ENCODE data around the gene SGCE.
A peak's percentile ranks its signal among the peaks of the same experiment; 100 is the strongest.

SGCE gene

DNA sequence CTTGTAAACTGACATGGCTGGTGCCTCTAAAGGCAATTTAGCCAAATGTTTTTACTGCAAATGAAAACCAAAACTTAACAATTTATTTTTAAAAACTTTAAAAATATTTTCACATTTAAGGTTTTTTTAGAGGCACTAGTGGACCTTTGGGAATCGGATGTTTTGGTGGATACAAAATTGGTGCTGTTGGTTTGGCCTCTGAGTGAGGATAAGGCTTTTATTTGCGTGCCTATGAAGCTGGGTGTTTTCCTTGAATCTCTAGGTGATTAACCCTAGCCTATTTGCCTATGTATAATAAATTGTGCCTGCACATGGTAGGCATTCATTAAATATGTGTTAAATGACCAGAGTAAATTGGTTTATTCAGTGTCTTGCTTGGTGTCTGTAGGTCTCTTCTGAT, 2.9 kb upstream of the SGCE start:
- DNase-seq (ENCODE audit: low spot score) = no peak

DNA sequence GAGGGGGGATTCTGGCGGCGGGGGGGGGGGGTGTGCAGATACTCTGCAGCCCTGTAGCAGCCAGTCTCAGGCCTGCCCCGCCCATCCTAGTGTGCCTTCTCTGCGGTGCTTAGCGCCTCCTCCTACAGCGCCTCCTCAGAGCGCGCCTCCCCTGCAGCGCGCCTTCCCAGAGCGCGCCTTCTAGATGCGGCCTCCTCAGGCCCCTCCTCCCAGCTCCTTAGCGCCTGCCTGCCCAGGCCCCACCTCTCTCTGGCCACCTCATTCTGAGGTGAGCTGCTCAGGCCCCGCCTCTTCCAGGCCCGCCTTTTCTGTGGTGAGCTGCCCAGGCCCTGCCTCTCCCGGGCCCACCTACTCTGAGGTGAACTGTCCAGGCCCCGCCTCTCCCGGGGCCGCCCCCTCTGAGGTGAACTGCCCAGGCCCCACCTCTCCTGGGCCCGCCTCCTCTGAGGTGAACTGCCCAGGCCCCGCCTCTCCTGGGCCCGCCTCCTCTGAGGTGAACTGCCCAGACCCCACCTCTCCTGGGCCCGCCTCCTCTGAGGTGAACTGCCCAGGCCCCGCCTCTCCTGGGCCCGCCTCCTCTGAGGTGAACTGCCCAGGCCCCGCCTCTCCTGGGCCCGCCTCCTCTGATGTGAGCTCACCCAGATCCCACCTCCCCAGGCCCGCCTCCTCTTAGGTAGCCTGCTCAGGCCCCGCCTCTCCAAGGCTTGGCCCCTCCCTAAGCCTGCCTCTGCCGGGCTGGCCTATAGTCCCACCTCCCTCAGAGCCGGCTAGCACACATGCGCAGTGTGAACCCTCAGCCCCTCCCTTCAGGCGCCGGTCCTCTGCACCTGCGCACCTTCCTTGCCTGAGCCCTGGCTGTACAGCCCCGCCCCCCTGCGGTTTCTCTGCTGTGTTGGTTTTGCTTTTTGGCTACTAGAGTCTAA, 2.1 kb upstream of the SGCE start:
- DNase-seq (ENCODE audit: low spot score) = peak; percentile 81

DNA sequence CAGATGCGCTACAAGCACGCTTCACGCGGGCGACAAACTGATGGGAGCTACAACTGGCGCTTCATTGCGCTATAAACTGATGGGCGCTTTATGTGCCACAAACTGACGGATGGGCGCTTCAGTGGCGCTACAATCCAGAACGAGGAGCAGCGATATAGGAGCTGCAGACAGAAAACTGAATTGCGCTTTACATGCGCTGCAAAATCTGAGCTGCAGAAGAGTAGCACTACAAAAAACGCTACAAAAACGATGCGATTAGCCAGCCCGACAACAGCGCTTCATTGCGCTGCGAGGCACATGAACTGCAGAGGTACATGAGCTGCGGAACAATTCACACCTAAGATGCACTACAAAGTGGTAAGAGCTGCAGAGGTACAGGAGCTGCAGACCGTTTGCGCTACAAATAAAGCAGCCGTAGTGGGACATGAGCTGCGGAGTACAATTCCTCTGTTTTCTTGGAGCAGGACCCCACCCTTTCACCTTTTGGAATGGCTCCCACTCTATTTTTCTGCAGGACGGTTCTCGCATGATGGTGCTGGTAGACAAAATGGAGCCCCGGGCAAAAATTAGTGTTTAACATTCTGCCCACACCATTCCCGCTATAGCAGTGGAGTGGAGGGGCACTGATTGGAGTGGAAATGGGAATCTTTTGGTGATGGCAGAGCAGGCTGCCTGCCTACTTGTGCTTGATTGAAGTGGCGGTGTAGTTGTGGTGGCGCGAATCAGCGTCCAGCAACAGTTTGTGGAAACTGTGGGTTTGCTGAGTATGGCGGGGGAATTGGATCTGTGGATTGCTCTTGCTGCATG, 1.2 kb upstream of the SGCE start:
- no peak for DNase-seq (ENCODE audit: low spot score)

DNA sequence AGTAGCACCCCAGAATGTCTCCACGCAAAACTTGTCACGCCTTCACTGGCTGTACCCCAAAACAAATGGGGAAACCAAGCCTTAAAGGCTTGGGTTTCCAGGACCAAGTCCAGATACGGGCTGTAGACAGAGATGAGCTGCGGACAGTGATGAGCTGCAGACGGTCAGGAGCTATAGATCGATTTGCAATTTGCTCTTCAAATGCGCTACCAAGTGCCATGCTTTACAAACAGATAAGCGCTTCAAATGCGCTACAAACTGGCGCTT, 658 bp upstream of the SGCE start:
- no peak for DNase-seq (ENCODE audit: low spot score)

DNA sequence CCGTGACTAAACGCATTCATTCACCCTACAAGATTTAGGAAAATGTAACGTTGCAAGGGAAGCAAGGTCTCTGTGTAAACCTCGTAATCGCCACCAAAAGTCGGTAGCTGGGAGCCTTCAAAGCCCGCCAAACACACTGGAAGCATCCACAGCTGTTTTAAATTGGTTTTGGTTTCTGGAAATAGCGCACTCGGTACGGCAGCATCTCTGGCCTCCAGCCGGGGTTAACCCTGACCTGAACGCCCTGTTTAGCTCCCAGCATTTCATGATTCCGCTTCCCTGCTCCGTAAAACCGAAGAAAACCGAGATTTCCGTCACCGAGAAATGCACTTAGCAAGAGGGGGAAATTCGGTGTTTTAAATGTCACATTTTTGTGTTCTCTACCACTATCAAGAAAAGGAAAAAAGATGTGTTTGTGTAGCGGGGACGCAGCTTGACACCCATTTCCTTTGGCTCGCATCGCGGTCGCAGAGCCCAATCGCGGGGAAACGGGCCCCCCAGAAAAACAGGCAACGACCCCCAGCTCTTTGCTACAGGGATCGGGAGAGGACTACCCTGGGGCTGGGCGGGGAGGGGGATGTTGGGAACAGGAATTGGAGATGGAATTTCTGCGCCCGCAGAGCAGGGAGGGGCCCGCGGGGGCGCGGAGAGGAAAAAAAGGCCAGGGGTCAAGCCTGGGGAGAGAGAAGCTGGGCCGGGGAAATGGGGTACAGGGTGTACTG, 646 bp downstream of the SGCE start:
- DNase-seq (ENCODE audit: low spot score) = no peak

DNA sequence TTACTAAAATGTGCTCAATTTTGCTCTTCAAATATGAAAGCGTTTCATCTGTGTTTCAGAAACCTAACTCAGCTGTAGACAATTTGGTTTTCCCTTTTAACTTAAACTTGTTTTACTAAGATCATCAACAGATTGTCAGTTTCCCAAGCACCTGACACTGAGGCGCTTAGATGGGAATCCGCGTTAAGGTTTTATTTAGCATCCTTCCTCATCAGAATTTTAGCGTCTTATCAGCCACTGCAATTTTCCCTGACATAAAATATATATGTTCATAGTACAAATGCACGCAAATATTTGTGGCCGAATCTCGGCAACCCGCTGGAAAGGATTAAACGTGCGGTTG, 1.2 kb downstream of the SGCE start:
- DNase-seq (ENCODE audit: low spot score) = no peak

DNA sequence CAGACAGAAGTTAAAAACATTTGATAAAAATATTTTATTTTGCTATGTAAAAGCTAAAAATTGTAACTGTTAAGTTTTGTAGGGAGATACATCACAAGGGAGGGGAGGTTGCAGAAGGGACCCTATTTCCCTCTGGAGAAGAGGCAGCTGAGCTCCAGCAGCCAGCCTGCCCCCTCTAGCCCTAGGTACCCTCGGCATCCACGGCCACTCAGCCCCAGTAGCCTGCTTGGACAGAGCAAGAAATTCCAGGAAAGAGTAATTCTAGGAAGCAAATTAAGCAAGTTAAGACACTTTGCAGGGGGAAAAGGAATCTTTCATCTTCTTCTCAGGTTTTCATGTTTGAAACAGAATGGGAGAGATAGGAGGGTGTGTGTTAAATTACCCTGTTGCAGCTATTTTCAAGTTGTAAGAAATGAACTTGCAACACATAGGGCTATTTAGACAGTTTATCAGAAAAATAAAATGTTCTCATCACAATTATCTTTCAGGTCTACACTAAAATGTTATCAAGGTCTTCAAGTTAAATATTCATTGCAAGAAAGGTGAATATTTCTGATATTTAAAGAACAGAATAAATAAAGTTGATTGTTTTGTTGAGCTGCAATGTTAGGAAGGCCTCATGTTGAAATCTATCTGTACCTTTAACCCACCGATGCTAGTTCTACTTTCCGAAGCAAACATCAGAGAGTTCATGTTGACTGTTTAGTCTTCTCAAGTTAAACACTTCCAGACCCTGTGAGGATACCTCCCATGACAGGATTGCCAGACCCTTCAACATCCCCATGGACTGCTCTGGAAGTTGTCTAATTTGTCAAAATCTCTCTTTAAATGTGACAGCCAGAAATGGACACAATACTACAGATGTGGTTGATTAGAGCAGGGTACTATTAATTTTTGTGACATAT, 5.5 kb downstream of the SGCE start:
- no peak for DNase-seq (ENCODE audit: low spot score)

DNA sequence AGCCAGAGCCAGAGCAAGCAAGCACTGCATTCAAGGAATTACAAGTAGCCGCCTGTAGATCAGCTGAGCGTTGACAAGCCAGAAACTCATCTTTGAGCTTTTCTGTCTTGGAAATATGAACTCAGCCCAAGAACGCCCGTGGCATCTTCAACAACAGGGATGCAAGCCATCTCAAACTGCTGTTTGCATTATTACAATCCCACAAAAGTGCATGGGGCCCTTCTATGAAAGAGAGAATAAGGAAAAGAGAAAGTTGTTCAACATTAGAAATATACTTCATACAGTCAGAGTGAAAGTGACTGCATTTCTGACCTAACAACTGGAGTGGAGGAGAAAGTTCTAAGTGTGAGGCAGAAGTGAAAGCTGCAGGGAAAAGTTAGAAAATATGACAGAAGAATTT, 6.5 kb downstream of the SGCE start:
- no peak for DNase-seq (ENCODE audit: low spot score)

DNA sequence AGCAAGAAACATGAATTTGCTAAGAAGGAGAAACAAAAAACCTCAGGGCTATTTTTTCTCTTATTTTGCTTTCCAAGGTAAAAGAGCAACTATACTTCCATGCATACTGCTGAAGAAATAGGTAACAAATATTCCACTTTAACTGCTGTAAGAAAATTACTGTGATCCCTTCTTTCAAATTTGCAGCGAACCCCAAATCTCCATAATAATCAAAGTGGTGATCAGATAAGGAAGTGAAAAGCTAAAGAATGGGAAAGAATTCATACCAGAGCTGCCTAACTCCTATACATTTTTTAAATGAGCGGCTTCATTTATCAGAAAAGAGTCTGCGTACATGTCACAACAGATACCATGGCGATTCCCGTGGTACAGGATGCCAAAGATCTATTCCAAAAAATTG, 7.2 kb downstream of the SGCE start:
- DNase-seq (ENCODE audit: low spot score) = no peak

DNA sequence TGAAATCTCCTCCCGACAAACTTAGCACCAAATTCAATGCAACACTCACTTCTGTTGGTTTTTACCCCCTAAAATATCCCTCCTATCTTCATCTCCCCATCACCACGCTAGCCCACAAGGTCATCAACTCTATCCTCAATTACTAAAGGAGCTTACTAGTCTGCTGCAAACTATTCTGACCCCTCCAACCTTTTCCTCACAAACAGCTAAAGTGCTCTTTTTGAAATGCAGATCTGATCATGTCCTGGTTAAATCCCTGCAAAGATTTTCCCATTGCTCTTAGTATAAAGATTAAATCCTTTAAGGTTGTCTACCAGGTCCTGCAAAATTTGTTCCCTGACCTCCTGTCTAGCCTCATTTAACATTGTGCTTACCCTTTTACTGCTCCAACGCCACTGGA, 8.6 kb downstream of the SGCE start:
- no peak for DNase-seq (ENCODE audit: low spot score)

DNA sequence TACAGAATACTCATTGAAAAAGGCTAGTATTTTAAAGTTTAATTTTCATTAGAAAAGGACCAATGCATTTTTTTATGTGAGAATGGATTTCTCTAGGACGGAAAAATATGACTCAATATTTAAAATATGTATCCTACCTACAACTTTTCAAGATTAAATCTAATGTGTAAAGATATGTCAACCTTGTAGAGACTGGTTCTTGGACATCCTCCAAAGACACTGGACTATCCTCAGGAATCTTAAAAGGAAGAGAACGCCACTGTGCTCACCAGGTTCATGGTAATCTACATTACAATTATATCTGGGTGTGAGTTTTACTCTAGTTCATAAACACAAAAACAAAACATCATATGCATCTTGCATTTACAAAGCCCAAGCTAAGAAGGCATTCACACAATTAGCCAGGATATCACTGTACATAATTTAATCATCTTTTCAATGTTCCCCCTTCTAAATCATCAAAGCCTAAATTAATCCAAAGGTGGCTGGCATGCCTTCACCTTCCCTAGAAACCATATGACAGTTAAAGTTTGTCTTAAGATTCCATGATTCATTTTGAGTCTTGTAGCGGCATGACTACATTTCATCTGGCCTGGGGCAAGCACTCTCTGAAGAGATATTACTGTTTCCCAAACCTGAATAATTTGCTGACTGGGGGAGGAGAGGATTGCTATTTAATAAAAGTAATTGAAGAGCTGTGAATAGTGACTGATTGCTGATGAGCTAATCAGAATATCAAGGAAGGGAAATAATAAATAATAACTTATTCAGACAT, 12.0 kb downstream of the SGCE start:
- no peak for DNase-seq (ENCODE audit: low spot score)

DNA sequence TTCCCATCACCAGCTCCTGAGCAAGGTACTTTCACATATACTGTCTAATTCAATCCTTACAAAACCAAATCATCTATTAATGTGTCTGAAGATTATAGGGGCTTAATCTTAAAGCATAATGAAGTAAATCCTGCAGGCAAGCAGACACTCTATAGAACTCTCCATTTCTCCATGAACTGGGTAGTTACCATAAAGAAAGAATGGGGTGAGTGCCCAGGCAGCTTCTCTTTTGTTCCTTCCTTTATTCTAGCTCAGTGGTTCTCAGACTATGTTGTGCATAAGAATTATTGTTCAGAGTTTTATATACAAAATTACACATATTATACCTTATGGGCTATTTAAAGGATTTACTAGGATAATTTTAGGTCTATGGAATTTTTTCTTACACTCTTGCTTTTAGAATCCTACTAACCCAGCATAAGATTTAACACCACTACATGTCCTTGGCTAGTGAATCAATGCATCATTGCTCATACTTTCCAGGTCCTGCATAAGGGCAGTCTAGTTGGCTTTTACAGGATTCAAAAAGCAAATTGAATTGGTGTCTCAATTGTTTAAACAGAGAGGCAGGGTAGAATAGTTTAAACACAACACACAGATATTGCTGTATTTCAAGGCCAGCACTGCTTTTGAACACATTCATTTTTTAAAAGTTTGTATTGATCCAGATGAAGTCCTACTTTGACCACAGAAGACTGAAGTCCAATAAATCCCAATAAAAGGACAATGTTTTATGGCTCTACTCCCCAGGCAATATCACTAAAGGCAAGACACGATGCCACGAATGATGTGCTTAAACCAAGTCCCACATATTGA, 12.9 kb downstream of the SGCE start:
- DNase-seq (ENCODE audit: low spot score) = no peak

DNA sequence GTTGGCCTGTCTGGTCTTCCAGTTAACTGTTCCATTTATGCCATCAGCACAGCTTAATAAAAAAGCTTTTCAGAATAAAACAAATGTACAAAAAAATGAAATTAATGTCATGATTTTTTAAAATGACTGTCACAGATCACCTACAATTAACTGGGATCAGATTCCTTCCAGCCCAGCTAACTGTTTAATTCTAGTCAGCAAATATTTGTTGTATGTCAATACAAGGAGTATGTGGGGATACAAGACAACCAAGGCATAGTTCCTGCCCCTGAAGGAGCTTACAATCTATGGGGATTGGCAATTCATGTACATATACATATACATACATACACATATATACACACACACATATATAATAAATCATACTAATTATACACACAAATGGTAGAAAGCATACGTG, 16.5 kb downstream of the SGCE start:
- no peak for DNase-seq (ENCODE audit: low spot score)

DNA sequence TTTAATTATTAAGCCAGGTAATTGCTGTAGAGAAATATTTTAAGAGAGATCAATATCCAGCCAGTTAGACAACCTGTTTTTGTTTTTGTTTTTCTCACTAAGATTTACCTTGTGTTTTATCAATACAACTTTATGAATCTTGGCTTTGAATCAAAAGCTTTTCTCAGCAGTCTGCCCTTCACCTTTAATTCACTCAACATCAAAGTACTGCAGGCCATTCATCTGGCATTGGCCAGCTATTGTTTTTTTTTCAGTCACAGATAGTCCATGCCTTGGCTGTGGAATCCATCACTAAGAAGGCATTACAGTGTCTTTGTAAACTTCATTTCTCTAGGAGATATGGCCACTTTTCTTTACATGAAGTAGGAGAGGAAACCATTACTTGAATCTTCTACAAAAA, 20.2 kb downstream of the SGCE start:
- DNase-seq (ENCODE audit: low spot score) = no peak

DNA sequence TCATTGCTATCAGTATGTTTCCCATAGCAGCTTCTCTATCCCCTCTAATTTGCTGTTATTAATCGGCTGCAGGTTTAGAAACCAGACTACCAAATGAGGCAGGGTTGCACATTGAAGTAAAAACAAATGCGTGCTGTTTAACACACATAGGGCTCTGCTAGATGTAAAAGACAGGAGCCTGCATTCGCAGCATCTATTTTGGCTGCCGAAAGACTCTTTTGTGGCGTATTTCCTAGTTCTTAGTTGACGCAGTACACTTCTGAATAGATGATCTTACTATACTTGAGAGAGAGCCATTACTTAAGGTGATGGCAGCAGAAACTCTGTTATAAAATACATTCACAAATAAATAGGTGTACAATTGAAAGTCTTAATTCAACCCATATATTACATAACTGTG, 21.4 kb downstream of the SGCE start:
- DNase-seq (ENCODE audit: low spot score) = no peak

DNA sequence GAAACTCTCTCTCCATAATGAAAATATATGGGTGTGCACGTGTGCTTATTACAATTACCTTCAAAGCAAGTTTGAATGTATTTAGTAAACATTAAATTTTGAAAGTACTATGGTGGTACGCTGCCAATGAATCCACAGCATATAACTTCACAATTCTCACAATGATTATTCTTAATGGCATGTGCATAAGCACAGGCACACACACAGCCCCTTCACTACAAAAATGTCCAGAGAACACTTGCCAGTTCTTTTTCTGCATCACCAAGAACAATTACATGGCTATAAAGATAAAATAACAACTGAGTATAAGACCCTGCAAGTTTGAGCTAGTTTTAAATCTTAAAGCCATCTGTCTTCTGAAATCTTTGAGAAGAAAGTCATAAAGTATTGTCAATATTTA, 22.2 kb downstream of the SGCE start:
- no peak for DNase-seq (ENCODE audit: low spot score)

DNA sequence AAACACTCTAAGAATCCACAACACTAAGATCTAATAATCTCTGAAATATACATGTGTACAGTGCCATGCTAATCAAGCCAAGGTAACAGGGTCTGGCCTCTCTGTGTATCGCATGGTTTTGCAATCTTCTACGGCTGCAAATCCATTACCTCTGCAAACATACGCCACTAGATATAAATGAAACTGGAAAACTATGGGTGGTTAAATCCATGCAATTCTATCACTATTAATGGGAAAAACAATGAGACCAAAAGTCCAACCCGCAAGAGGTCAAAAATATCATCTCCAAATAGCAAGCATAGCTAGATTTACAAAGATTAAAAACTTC, 23.0 kb downstream of the SGCE start:
- no peak for DNase-seq (ENCODE audit: low spot score)

DNA sequence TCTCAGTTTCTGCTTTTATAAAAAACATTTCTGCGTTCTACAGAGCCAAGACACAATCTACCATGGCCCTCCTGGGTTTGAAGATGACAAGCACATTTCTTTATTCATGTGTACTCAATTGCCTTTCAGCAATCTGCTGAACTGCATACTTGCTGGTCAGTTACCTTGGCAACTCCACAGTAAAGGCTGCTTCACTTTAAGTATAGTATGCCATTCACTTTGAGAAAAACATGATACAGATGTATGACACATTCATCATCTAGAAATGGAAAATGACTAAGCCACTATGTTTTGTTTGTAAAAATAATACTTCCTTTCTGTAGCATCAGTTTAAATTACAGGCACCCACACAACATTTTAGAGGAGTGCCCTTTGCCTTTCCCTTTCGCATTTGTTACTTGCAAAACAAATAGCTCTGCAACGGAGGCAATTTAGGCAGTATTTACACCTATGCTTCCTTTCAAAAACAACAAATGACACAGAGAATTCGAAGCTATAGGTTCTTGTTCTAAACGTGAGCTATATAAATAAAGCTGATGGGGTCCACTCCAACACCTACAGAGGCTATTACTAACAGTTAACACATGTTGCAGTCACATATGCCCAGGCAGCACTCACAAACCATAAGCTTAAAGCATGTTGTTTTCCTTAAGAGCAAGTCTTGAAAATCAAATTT, 23.5 kb downstream of the SGCE start:
- DNase-seq (ENCODE audit: low spot score) = no peak

DNA sequence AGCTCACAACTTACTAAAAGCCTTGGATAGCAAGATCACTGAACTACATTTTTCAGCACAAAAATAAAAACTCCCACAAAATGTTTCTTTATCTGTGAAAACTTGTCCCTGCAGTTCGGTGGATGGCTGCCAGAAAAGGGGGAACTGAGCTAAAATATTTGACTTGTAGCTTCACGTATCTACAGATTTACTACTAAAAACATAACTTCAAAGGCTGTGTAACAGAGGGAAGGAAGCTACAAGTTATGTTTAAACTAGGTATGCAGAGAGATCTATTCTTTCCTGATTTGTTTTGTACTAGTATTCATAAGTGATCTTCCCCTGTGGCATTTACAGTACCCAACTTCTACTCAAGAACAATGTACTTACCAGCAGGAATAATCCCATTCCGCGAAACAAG, 25.1 kb downstream of the SGCE start:
- DNase-seq (ENCODE audit: low spot score) = no peak

DNA sequence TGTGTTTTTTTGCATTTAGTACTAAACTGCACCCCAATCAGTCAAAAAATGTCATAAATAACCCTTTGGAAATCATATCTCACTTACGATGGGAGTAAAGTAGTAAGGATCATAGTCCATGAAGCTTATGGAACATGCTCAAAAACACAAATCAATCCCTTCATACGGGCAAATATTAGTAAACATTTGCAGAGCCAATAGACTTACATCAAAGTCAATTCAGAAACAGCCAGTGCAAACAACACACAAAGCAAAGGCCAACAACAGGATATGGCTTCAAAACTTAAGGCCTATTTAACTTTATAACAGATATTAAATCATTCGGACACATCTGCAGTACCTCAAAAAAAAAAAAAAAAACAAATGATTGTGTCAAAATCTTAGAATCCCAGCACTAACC, 32.1 kb downstream of the SGCE start:
- no peak for DNase-seq (ENCODE audit: low spot score)
